ENCODE results near the gene SCD5.

Gene SCD5

DNA sequence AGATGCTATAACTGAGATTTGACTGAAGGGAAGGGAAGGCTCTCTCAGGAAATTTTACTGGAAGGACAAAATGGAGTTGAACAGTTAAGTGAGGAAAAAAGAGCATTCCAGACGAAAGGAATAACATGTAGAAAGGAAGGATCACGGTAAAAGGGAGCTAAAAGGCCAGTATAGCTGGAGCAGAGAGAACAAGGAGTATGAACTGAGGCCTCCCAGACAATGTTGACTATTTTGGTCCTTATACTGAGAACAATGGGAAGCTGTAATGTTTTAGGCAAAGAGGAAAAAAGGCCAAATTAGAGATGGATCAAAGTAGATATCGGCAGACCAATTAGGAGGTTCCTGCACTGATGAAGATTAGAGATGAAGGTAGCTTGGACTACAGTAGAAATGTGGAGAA, 26.8 kb upstream of the SCD5 start:
- H3K4me3 ChIP-seq (replicated peaks; ENCODE audit: insufficient read depth, low read length), result no peak overlapping the region
- no peak overlapping the region for H3K27ac ChIP-seq (replicated peaks)
- DNase-seq (ENCODE audit: low read depth in 1 of 2, low spot score in 1 of 2), result no peak
- TF ChIP-seq GABPA (IDR thresholded peaks at IDR 0.05; ENCODE audit: low read depth) (no peak), CTCF (IDR thresholded peaks at IDR 0.05; ENCODE audit: insufficient read depth, low read length) (no peak), REST (IDR thresholded peaks at IDR 0.05; ENCODE audit: insufficient replicate concordance, low read depth) (no peak), POLR2AphosphoS5 (IDR thresholded peaks at IDR 0.05; ENCODE audit: low read depth) (no peak), SPI1 (IDR thresholded peaks at IDR 0.05; ENCODE audit: borderline replicate concordance, low read depth) (no peak)
- no peaks in the 10 kb centered on the region for H3K27me3 ChIP-seq (ENCODE audit: insufficient read depth, poor library complexity, severe bottlenecking)

DNA sequence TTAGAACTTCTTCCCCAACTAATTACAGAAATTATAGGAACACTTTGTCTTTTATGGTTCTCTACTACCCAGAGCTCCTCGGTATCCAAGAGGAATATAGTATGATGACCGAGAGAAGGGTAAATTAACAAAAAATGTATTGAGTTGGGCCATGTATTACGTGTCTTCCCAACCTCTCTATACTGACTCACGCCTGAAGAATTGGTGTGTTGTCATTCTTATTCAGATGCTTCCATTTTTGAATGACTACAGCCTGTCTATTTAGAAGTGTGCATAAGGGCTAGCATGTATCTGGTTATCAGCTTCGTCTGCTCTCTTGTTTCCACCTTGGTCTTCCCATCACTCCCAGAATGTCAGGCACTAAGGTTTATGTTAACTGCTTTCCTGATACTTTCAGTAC, 24.5 kb upstream of the SCD5 start:
- DNase-seq (ENCODE audit: low read depth in 1 of 2, low spot score in 1 of 2), result no peak
- Histone ChIP-seq H3K27ac (replicated peaks) (no peak overlapping the region), H3K4me3 (replicated peaks; ENCODE audit: insufficient read depth, low read length) (no peak overlapping the region), H3K27me3 (ENCODE audit: insufficient read depth, poor library complexity, severe bottlenecking) (no peaks in the 10 kb centered on the region)
- TF ChIP-seq POLR2AphosphoS5 (IDR thresholded peaks at IDR 0.05; ENCODE audit: low read depth) (no peak), CTCF (IDR thresholded peaks at IDR 0.05; ENCODE audit: insufficient read depth, low read length) (no peak), SPI1 (IDR thresholded peaks at IDR 0.05; ENCODE audit: borderline replicate concordance, low read depth) (no peak), REST (IDR thresholded peaks at IDR 0.05; ENCODE audit: insufficient replicate concordance, low read depth) (no peak), GABPA (IDR thresholded peaks at IDR 0.05; ENCODE audit: low read depth) (no peak)

DNA sequence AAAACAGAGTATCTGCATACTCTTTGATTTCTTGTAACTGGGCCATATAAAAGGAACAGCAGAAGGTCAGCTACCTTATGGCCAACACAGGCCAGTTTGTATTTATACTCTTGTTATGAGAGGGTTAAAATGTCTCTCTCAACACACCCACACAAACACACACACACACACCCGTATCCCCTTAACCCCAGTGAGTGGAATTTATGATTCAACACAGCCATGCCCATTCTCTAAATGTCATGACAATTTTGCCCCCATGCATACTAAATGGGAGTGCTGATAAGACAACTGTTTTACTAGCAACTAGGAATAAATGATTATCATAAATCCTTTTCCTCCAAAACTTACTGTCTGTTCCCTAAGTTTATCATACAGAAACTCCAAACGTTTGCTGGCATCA, 22.1 kb upstream of the SCD5 start:
- DNase-seq (ENCODE audit: low read depth in 1 of 2, low spot score in 1 of 2), result no peak
- TF ChIP-seq CTCF (IDR thresholded peaks at IDR 0.05; ENCODE audit: insufficient read depth, low read length) (no peak), SPI1 (IDR thresholded peaks at IDR 0.05; ENCODE audit: borderline replicate concordance, low read depth) (no peak), REST (IDR thresholded peaks at IDR 0.05; ENCODE audit: insufficient replicate concordance, low read depth) (no peak), POLR2AphosphoS5 (IDR thresholded peaks at IDR 0.05; ENCODE audit: low read depth) (no peak), GABPA (IDR thresholded peaks at IDR 0.05; ENCODE audit: low read depth) (no peak)
- no peak overlapping the region for H3K27ac ChIP-seq (replicated peaks)

More for the DNA sequence above, 22.1 kb upstream of the SCD5 start:
- no peaks in the 10 kb centered on the region for H3K27me3 ChIP-seq (ENCODE audit: insufficient read depth, poor library complexity, severe bottlenecking)
- H3K4me3 ChIP-seq (replicated peaks; ENCODE audit: insufficient read depth, low read length), result no peak overlapping the region

Measured in HL-60 (cell line).